ENCODE measurements around the gene TACC2.
"Not testable (repeated sequence)": the region's sequence is repeated elsewhere in the genome, so short reads cannot be mapped to it uniquely, and the experiment has no call there.

The TACC2 gene

GRCh38 chr10:121988361-121989324 lies at the start of gene TACC2:
Gene TACC2, plus strand, starts transcription at chr10:121989163. Its CDS starts 32,819 bp downstream, at chr10:122021982.
- DNase-seq: peak in 1 of 58 donors; percentile 13

GRCh38 chr10:121941532-121941931 lies 47.4 kb upstream of the TACC2 start:
- DNase-seq: no peak

- DNase-seq: no peak
These were observed 46.1 kb upstream of the TACC2 start for GRCh38 chr10:121942749-121943416.

- DNase-seq: peak in 1 of 58 donors; percentile 19
These were observed 41.3 kb upstream of the TACC2 start for GRCh38 chr10:121947343-121948330.

- no peak for DNase-seq
These were observed 39.9 kb upstream of the TACC2 start for GRCh38 chr10:121949049-121949448.

GRCh38 chr10:121949451-121949850 lies 39.5 kb upstream of the TACC2 start:
- DNase-seq: no peak

- no peak for DNase-seq
These were observed 36.7 kb upstream of the TACC2 start for GRCh38 chr10:121952226-121952625.

GRCh38 chr10:121956111-121957061 lies 32.6 kb upstream of the TACC2 start:
- DNase-seq: no peak

GRCh38 chr10:121959671-121960070 lies 29.3 kb upstream of the TACC2 start:
- DNase-seq: no peak

GRCh38 chr10:121961456-121961855 lies 27.5 kb upstream of the TACC2 start:
- DNase-seq: no peak

- no peak for DNase-seq
These were observed 23.0 kb upstream of the TACC2 start for GRCh38 chr10:121965996-121966395.

GRCh38 chr10:121969086-121969485 lies 19.9 kb upstream of the TACC2 start:
- not testable (repeated sequence) for DNase-seq

- peak in 1 of 58 donors; percentile 33 for DNase-seq
These were observed 14.9 kb upstream of the TACC2 start for GRCh38 chr10:121974019-121974534.

- peak in 56 of 58 donors; percentile 14 to 80 (median 62) for DNase-seq
These were observed 14.2 kb upstream of the TACC2 start, which contains the start of gene NSMCE4A for GRCh38 chr10:121974535-121975294. Gene NSMCE4A, minus strand, starts transcription at chr10:121975217. Its CDS starts 52 bp downstream, at chr10:121975165.

- DNase-seq: peak in 5 of 58 donors; percentile 22 to 56 (median 39)
These were observed 13.5 kb upstream of the TACC2 start for GRCh38 chr10:121975295-121976086.

GRCh38 chr10:121976607-121977006 lies 12.4 kb upstream of the TACC2 start:
- DNase-seq: no peak

- no peak for DNase-seq
These were observed 10.5 kb upstream of the TACC2 start for GRCh38 chr10:121978511-121978910.

GRCh38 chr10:121981346-121981745 lies 7.6 kb upstream of the TACC2 start:
- no peak for DNase-seq

All from anterior cingulate cortex (tissue), 58 donors.